Loucy (cell line): ENCODE results near the gene DCDC1.

ENCODE experiments used
- CTCF ChIP-seq: fragments of 200-600 bp; sonication (generic); conservative IDR thresholded peaks from 2 replicates; pipeline ENCODE4 v1.5.1; 2014; ENCODE audit warnings: mild to moderate bottlenecking, antibody characterized with exemption, low read length
- EZH2phosphoT487 ChIP-seq: fragments of 200-600 bp; IDR thresholded peaks from 2 replicates; pipeline ENCODE4 v1.6.1; 2018; ENCODE audit warnings: antibody characterized with exemption, mild to moderate bottlenecking, moderate library complexity, borderline replicate concordance

- no peak for TF ChIP-seq CTCF
- no peak for TF ChIP-seq EZH2phosphoT487
Observed at GRCh38 chr11:31404614-31405013, 35.1 kb upstream of the DCDC1 start.
